ENCODE results near the gene USHBP1.

The USHBP1 gene, protein sequence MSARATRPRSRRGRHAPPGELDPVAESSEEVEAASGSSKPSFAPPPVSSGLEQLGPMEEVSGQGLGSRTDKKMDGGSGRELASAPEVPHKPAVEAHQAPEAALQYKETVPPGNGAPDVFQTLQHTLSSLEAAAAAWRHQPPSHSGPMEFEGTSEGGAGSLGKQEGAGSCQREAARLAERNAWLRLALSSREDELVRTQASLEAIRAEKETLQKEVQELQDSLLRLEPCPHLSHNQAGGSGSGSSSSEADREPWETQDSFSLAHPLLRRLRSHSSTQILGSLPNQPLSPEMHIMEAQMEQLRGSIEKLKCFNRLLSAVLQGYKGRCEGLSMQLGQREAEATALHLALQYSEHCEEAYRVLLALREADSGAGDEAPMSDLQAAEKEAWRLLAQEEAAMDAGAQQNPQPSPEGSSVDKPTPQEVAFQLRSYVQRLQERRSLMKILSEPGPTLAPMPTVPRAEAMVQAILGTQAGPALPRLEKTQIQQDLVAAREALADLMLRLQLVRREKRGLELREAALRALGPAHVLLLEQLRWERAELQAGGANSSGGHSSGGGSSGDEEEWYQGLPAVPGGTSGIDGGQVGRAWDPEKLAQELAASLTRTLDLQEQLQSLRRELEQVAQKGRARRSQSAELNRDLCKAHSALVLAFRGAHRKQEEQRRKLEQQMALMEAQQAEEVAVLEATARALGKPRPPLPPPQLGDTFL

DNA sequence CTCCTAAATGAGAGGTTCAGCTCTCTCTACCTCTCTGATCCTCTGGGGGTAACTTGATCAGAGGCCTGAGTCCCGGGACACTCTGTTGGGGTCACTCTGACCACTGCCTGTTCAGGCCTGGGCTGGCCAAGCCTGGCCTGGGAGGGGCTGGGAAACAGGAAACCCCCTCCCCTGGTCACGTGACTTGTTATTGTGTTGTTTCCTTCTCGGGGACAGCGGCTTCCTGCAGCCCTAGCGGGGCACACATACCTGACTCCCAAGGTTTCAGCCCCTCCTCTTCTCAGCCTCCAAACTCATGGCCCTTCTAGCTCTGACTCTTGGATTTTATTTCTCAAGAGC lies at the start of gene USHBP1:
Gene USHBP1 (minus strand): TSS at position 105 of the 339 bp plus-strand sequence. CDS start 446 bp downstream, outside the sequence.
- DNase-seq, result no peak

DNA sequence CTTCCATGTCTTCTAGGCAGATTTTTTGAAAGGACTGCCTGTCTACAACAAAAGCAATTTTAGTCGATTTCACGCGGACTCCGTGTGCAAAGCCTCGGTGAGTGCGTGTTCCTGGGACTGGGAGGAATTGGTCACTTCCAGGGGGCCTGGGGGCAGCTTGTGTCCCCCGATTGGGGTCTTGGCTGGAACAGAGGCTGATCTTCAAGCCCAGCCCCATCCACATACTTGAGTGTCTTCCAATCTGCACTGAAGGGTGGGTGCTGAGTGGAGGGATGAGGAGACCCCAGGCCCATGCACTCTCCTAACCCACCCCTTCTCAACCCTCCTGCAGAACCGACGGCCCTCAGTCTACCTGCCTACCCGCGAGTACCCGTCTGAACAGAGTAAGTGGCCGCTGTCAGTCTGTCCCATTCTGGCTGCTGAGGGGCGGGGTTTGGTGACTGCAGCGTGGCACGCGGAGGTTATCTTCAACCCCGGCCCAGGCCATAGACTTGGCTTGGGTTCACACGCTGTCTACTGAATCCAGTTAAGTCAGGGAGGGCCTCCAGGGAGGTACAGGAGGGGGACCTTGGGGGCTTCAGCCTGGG lies 49.6 kb upstream of the USHBP1 start:
- no peak for DNase-seq

DNA sequence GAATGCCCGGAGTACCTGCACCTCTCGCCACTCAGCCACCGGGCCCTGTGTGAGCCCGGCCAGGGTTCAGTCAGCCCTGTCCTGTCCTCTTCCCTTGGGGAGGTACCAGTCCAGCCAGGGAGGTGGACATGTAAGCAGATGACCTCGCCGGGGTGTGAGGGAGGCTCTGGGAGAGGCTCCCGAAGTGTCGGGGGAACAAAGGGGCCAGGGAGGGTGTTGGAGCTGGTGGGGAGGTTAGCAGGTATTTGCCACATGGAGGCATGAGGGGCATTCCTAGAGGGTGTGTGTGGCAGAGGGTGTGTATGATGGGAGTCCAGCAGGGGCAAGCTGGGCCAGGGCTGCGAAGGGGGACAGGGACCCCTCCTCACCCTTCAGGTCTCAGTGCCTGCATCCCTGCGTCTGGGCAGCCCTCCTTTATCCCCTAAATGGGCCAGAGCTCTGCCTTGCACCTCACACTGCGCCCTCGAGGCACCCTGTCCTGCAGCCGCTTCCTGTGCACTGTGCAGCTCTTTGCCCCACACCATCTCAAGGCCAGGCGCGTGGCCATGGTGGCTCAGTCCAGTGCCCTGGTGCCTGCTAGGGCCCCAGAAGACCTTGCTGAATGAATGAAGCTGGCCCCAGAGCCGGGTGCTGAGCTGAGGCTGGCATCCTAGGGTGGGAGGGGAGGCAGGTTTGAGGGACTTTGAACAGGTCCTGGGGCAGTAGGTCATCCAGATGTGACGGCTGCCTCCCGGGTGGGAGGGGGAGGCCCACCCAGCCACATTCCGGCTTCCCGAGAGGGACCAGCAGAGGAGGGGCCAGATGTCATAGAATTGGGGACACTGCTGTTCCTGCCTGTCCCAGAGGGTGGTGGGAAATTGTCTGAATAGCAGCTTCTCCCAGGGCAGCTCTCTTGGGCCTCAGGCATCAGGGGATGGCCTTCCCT lies 47.9 kb upstream of the USHBP1 start:
- DNase-seq, result no peak

DNA sequence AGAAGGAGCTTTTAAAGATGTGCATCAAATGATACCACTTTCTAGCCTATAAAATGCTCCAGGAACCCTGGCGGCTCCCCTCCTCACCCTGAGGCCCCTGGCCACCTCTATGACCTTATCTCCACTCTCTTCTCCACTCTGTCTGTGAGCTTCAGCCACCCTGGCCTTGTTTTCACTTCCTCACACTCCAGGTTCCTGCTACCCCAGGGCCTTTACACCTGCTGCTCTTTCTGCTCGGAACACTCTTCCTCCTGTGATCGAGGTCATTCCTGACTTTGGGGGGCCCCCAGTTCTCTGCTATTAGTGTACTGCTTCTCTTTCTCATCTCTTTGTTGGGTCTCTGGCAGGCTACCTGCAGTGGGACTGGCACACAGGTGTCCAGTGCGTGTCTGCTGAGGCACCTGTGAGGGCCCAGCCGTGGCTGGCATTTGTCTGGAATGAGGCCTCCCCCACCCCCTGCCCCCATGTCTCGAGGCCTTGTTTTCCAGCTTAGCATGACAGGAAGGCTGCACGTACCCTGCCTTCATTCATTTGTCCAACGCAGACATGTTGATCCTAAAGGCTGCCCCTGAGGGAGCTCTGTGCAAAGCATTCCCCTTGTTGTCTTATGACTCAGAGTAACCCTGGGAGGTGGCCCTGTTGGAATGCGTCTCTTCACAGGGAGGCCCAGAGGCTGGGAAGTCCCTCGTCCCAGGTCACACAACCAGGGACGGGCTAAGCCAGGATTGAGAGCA lies 47.1 kb upstream of the USHBP1 start:
- DNase-seq, result no peak

DNA sequence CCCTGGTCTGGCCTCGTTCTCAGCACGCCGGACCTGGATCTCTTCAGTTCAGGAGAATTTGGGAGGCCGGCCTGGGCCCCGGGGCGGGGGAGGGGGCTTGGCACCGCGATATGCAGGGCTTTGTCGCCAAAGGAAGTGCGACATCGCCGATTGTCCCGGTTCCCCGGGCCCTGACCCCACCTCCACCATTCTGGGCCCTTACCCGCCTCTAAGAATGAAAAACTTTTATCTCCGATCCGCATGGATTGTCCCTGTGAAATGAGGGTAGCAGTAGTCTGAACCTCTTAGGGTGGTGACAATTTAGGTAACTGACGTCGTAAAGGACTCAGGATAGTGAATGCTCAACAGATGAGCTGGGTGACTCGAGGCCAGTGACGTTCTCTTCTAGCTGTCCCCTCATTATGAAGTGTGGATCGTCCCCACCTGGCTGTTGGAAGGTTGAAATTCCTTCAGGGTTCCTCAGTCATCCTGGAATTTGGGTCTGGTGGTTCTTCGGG lies 45.5 kb upstream of the USHBP1 start:
- DNase-seq, result no peak

DNA sequence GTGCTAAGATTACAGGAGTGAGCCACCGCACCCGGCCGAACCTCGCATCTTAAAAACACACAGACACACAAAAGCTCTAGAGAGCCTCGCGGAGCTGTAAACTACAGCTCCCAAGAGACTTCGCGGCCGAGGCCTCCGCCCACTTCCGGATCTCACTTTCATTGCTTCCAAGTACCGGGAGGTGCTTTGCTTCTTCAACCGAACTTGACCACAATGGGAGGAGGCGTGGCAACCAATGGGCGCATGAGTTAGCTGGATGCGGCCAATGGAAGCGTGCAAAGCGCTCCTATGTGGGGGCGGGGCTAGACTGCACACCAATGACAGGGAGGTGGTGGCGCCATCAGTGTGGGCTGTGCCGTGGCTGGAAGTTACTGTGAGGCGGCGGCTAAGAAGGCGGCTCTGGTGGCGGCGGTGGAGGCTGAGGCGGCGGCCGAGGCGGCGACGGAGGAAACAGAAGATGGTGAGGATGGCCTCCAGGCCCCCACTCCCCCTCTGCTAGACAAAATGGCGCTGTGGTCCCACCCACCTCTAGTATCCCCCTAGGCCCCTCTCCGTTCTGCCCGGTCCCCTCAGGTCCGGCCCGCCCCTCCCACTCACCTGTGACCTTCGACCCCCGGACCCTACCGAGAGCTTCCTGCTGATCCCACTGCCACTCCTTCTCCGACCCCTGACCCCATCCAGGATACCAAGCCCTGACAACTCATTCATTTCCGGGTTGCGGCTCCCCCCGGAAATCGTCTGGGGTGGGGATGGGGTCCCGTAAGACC lies 44.8 kb upstream of the USHBP1 start, which contains the start of gene DDA1:
Gene DDA1 (plus strand): TSS at position 366 of the 767 bp plus-strand sequence. CDS start 92 bp downstream, at position 458.
- peak; percentile 98 to 99 for DNase-seq

DNA sequence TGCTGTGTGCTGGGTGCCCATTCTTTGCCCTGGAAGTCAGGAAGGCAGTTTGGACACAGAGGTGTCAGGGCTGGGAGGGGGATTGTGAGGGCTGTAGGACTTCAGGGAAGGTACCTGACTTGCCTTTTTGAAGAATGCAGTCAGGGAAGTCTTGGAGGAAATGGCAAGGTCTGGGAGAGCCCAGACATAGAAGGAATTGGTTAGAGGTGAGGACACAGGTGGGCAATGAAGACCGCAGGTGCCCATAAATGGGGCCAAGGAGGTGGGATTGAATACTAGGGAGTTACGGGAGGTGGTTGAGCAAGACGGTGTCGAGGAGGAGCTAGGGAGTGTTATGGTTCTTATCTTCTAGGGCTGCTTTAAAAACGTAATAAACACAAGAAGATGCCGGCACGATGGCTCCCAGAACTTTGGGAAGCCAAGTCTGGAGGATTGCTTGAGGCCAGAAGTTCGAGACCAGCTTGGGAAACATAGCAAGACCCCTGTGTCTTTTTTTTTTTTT lies 43.4 kb upstream of the USHBP1 start:
- DNase-seq, result no peak

DNA sequence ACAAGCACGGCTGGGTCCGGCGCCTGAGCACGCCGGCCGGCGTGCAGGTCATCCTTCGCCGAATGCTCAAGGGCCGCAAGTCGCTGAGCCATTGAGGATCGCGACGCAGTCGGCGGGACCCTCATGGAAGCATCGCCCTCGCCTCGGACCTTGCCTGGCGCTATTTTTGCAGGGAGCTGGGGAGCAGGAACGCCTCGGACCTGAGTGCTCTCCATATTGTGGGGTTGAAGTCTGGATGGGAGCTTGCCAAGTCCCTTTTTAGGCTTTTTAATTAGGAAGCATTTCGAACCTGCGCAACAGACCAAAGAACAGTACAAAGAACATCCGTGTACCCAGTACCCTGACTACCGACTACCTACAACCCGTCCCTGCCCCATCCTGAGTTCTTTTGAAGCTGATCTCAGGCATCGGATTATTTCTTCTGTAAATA lies 41.8 kb upstream of the USHBP1 start:
- DNase-seq, result no peak

DNA sequence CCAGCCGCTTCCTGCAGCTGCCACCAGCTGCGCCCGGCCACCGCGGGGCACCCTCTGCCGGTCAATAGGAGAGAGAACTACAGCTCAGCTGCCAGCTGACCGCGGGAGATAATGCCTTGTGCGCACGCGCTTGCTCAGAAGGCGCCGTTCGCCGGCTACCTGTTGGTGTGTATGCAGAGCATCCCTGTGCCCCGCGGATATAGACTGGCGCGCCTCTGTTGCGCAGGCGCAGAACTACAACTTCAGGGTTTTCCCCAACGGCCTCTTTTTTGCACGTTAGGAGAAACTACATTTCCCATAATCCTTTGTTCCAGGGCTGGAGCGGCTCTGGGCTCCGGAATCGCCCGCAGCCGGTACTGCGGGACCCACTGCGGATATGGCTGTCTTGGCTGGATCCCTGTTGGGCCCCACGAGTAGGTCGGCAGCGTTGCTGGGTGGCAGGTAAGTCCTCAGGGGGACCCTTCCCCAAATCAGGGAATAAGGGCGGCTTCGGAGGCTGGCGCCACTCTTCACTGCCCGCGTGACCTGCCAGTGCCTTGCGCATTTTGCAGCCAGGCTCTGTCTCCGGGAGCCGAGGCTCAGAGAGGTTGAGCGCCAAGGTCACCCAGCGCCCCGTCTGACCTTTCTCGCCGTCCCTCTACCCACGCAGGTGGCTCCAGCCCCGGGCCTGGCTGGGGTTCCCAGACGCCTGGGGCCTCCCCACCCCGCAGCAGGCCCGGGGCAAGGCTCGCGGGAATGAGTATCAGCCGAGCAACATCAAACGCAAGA lies 41.2 kb upstream of the USHBP1 start, which contains the start of gene MRPL34:
Gene MRPL34 (plus strand): TSS at position 356 of the 768 bp plus-strand sequence. CDS start 21 bp downstream, at position 377.
- peak; percentile 94 for DNase-seq

DNA sequence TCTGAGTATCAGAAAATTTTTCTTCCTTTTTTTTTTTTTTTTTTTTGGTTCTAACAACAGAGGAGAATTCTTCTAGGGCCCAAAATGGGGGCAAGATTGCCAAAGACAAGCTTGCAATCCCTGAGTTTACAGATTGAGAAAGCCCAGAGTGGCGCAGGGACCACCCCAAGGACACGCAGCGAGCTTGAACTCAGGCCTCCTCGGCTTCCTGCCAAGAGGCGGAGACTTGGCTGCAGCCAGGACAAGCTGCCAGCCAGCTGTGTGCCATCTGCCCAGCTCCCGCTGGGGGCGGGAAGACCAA lies 40.6 kb upstream of the USHBP1 start:
- DNase-seq, result no peak

DNA sequence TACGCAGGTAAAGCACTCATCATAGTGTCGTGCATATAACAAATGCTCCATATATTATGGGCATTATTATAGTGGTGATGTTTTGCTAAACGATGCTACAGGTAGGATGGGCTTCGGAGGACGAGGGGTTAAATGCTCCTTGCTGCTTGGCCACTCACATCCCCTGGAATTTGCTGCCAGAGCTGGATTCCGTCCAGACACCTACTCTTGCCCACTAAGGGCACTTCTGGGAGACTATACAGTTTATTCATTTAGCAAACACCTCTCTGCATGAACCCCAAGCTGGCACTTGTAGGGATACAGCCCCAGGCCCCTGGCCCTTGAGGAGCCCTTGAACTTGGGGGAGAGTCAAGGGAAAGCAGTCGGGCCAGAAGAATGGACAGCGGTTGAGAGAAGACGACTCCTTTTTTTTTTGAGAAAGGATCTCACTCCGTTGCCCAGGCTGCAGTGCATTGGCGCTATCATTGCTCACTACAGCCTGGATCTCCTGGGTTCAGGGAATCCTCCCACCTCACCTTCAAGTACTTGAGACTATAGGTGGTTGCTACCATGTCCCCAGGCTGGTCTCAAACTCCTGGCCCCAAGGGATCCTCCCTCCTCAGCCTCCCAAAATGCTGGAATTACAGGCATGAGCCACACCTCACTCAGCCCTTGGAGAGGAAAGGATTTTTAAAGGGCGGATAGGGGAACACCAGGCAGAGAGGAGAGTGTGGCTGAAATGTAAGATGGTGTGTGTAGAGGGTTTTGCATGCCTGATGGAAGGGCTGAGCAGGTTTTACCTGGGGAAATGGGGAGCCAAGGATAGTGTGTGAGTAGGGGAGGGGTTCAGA lies 40.1 kb upstream of the USHBP1 start:
- DNase-seq, result no peak

DNA sequence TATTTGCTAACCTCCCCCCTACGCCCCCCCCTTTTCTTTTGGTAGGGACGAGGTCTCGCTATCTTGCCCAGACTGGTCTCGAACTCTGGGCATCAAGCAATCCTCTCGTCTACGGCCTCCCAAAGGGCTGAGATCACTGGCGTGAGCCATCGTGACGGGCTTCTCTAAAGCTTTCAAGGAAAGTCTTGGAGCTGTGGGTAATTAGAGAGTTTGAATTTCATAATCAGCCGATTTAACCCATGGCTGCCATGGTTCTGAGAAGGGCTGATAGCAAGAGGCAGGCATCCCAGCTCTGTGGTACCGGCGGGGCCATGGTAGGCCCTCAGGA lies 39.4 kb upstream of the USHBP1 start:
- DNase-seq, result no peak

DNA sequence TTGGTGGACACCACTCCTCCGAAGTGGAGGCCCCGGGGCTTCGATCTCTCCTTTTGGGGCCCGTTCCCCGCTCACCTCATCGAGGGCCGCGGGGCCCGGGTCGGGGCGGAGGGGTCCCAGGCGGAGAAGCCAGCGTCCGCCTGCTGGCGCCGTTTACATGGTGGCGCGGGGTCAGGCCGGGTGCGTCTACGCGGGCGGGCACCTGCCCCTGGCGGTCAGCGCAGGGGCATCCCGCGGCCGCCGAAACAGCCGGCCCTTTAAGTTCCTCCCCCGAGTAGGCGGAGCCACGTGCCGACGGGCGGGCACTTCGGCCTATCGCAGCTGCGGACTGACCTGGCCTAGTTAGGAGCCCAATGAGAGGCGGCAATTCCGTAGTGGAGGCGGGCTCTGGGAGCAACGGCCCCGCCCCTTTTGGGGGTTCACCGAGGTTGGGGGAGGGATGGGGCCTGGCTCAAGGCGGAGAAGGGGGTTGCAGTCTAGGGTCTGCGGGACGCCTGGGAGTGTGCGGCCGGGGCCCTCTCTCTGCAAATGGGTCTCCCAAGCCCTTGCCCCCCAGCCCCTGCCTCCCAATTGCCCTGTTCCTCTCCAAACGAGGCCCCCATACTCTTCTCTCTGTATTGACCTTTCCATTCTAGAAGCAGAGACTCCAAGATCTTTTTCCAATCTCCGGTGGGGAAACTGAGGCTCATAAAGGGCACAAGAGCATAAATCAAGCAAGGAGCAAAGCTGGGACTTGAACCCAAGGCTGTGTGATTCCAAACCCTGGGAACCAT lies 38.8 kb upstream of the USHBP1 start, which contains the start of gene ABHD8:
Gene ABHD8 (minus strand): TSS at position 259 of the 773 bp plus-strand sequence. CDS start 1,809 bp downstream, outside the sequence.
- peak; percentile 79 to 81 for DNase-seq

DNA sequence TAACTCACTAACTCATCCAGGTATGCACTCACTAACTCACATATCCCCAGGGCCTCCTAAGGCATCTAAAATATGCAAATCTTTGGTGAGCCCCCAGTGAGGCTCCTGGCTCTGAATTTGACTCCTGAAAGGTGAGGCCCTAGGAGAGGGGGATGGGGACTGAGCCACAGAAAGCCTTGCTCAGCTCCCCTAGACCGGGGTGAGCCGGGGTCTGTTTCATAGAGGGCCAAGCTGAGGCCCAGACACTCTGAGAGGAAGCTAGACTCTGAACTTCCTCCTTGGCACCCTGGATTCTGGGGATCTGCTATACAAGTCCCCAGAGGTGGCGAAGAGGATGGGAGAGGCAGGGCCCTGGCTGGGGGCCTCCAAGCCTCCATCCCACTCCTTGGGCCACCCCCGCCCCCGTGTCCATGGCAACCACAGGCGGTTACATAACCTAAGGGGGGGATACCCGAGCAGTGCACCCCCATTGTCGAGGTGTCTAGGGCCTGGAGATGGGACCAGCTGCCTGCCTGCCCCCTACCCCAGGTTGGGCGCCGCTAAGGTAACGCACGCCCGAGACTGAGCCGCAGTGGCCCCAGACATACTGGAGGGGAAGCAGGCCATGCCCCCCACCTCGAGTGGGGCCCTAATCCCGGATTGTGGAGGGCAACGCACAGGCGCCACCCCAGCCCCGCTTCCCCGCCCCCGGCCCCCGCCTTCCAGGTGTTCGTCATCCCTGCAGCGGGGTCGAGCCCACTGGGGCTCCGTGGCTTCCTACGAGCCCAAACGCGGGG lies 38.0 kb upstream of the USHBP1 start:
- peak in 1 of 2 donors; percentile 21 for DNase-seq

DNA sequence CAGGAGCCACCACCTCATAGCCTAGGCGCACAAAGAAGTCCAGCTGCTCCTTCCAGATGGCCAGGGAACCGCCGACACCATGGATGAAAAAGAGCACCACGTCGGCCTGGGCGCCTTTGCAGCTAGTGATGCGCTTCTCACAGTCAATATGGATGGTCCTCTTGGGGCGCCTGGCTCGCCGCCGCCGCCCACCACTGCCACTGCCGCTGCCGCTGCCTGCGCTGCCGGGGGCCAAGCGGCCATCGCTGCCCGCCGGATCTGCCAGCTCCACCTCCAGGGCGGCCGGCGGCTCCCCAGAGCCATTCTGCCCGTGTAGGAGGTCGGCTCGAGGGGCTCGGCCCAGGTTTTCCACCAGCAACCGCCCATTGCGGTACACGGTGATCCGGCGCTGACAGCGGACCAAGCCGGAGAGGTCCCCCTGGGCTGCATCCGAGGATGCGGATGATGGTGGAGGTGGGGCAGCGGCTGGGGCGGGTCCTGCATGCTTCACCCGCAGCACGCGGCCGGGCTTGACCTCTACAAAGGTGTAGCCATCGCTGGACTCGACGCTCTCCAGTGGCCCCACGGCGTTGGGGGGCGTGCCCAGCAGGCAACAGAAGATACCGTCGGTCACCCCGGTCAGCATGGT lies 36.6 kb upstream of the USHBP1 start:
- no peak for DNase-seq

DNA sequence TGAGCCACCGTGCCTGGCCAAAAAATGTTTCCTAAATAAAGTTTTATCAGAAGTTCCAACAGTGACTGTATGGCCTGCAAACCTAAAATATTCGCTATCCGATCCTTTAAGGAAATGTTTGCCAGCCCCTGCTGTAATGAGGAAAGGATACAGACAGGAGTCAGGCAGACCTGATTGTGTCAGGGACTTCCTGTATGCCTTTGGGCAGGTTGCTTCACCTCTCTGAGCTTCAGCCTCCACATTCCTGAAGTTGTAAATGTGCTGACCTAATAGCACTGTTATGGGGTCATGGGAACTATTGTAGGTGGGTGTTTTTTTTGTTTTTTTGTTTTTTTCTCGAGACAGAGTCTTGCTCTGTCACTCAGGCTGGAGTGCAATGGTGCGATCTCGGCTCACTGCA lies 32.4 kb upstream of the USHBP1 start:
- DNase-seq, result no peak

DNA sequence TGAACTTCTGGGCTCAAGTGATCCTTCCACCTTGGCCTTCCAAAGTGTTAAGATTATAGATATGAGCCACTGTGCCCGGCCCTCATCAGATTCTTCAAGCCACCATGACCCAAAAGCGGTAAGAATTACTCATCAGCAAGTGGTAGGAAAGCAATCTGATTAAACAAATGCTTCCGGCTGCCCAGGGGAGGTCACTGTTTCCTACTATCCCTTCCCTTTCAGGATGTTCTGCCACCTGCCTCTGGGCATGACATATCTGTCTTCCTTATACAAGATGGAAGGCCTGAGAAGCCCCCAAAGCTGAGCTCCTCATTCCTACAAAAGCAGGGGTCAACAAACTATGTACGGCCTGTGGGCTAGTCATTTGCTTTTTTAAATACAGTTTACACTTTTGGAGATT lies 31.7 kb upstream of the USHBP1 start:
- DNase-seq, result no peak

Measured in hippocampal formation (tissue), 2 donors.